ENCODE measurements around the gene NAALADL2.

NAALADL2 gene

GRCh38 chr3:175002732-175003143 lies 143.6 kb downstream of the NAALADL2 start:
- no peak for DNase-seq

- peak; percentile 78 for DNase-seq
Measured at GRCh38 chr3:175003590-175003989, 144.5 kb downstream of the NAALADL2 start.

- DNase-seq: no peak
Measured at GRCh38 chr3:175005193-175005592, 146.1 kb downstream of the NAALADL2 start.

- peak; percentile 69 for DNase-seq
Measured at GRCh38 chr3:175005881-175006280, 146.7 kb downstream of the NAALADL2 start.

GRCh38 chr3:175007306-175007705 lies 148.2 kb downstream of the NAALADL2 start:
- no peak for DNase-seq

- DNase-seq: no peak
Measured at GRCh38 chr3:175009295-175009694, 150.2 kb downstream of the NAALADL2 start.

GRCh38 chr3:175015056-175015635 lies 156.0 kb downstream of the NAALADL2 start:
- no peak for DNase-seq

GRCh38 chr3:175018946-175019727 lies 160.0 kb downstream of the NAALADL2 start:
- no peak for DNase-seq

GRCh38 chr3:175020101-175020500 lies 161.0 kb downstream of the NAALADL2 start:
- no peak for DNase-seq

GRCh38 chr3:175029828-175030227 lies 170.7 kb downstream of the NAALADL2 start:
- no peak for DNase-seq

- DNase-seq: no peak
Measured at GRCh38 chr3:175039875-175040274, 180.7 kb downstream of the NAALADL2 start.

- no peak for DNase-seq
Measured at GRCh38 chr3:175041369-175041768, 182.2 kb downstream of the NAALADL2 start.

GRCh38 chr3:175046601-175047000 lies 187.5 kb downstream of the NAALADL2 start:
- DNase-seq: no peak

- no peak for DNase-seq
Measured at GRCh38 chr3:175047786-175048185, 188.7 kb downstream of the NAALADL2 start.

- peak; percentile 95 for DNase-seq
Measured at GRCh38 chr3:175057401-175057800, 198.3 kb downstream of the NAALADL2 start.

- no peak for DNase-seq
Measured at GRCh38 chr3:175059788-175060187, 200.7 kb downstream of the NAALADL2 start.

GRCh38 chr3:175065497-175065896 lies 206.4 kb downstream of the NAALADL2 start:
- peak; percentile 72 for DNase-seq

- DNase-seq: no peak
Measured at GRCh38 chr3:175066617-175067415, 207.7 kb downstream of the NAALADL2 start.

GRCh38 chr3:175068587-175068986 lies 209.5 kb downstream of the NAALADL2 start:
- DNase-seq: no peak

GRCh38 chr3:175070946-175071345 lies 211.8 kb downstream of the NAALADL2 start:
- DNase-seq: peak; percentile 29

GRCh38 chr3:175073219-175073905 lies 214.2 kb downstream of the NAALADL2 start:
- peak; percentile 29 for DNase-seq

- DNase-seq: no peak
Measured at GRCh38 chr3:175075269-175075668, 216.1 kb downstream of the NAALADL2 start.

- no peak for DNase-seq
Measured at GRCh38 chr3:175077216-175077615, 218.1 kb downstream of the NAALADL2 start.

All from NCI-H2171 treated with DMSO at 0.1 percent for 48 hours (cell line).